Neural cell (in vitro differentiated cells): ENCODE data around the gene LRMDA. TPM values are rescaled to one million over a fixed set of nuclear protein-coding genes. Genes with fewer than 3 reads are reported as not detected.

Source experiments
- H2AFZ ChIP-seq: fragments of 200-600, 300-800 bp; sonication (generic), shearing (Covaris generic); 2 replicates; pipeline ENCODE4 v1.6.0; 2014; ENCODE audit warnings: low read depth, mild to moderate bottlenecking, antibody characterized with exemption, low read length, moderate library complexity
- H3F3A ChIP-seq: fragments of 200-600 bp; shearing (Covaris generic); 2 replicates; pipeline ENCODE4 v1.6.1; 2016; ENCODE audit warnings: mild to moderate bottlenecking, moderate library complexity, mixed read lengths, antibody characterized with exemption, low read length; ENCODE audit not compliant: insufficient read depth, poor library complexity, severe bottlenecking
- H3K27ac ChIP-seq: fragments of 200-600, 300-800 bp; sonication (generic), shearing (Covaris generic); 2 replicates; pipeline ENCODE4 v1.5.1; 2014; ENCODE audit warnings: mild to moderate bottlenecking, low read length, moderate library complexity
- H3K27me3 ChIP-seq: fragments of 300-800, 200-600 bp; sonication (generic), shearing (Covaris generic); 2 replicates; pipeline ENCODE4 v1.6.0; 2014; ENCODE audit warnings: mild to moderate bottlenecking, low read depth, low read length, moderate library complexity; ENCODE audit not compliant: insufficient read depth
- H3K36me3 ChIP-seq: fragments of 300-800, 200-600 bp; sonication (generic), shearing (Covaris generic); 2 replicates; pipeline ENCODE4 v1.5.1; 2014; ENCODE audit warnings: mild to moderate bottlenecking, antibody characterized with exemption, low read length, moderate library complexity; ENCODE audit not compliant: insufficient read depth
- H3K4me2 ChIP-seq: fragments of 300-800, 200-600 bp; sonication (generic), shearing (Covaris generic); 2 replicates; pipeline ENCODE4 v1.6.0; 2014; ENCODE audit warnings: mild to moderate bottlenecking, low read length
- H3K4me3 ChIP-seq: fragments of 300-800, 200-600 bp; sonication (generic), shearing (Covaris generic); 2 replicates; pipeline ENCODE4 v1.5.1; 2014; ENCODE audit warnings: mild to moderate bottlenecking, low read length, moderate library complexity
- H3K79me2 ChIP-seq: fragments of 200-600 bp; shearing (Covaris generic); replicated peaks from 2 replicates; pipeline ENCODE4 v1.6.0; 2014; ENCODE audit warnings: mild to moderate bottlenecking, low read length, moderate library complexity; ENCODE audit not compliant: insufficient read depth
- H3K9ac ChIP-seq: fragments of 300-800, 200-600 bp; sonication (generic), shearing (Covaris generic); 2 replicates; pipeline ENCODE4 v1.6.1; 2016; ENCODE audit warnings: mild to moderate bottlenecking, low read length, mixed read lengths
- H3K9me2 ChIP-seq: fragments of 200-600 bp; shearing (Covaris generic); 2 replicates; pipeline ENCODE4 v1.6.1; 2016; ENCODE audit warnings: mild to moderate bottlenecking, low read length, mixed read lengths; ENCODE audit not compliant: insufficient read depth
- H3K9me3 ChIP-seq: fragments of 200-600, 300-800 bp; sonication (generic), shearing (Covaris generic); 2 replicates; pipeline ENCODE4 v1.6.1; 2016; ENCODE audit warnings: mild to moderate bottlenecking, mixed run types, low read length, moderate library complexity, mixed read lengths
- H4K20me1 ChIP-seq: fragments of 200-600 bp; shearing (Covaris generic); 2 replicates; pipeline ENCODE4 v1.6.1; 2016; ENCODE audit warnings: mild to moderate bottlenecking, mixed run types; ENCODE audit not compliant: insufficient read depth
- EP300 ChIP-seq: fragments of 450-650 bp; conservative IDR thresholded peaks from 2 replicates; pipeline ENCODE4 v1.6.1; 2014; ENCODE audit warnings: antibody characterized with exemption, mild to moderate bottlenecking, moderate library complexity; ENCODE audit not compliant: poor library complexity, severe bottlenecking
- EZH2 ChIP-seq: fragments of 200-600, 300-800 bp; shearing (Covaris generic), sonication (generic); IDR thresholded peaks from 2 replicates; pipeline ENCODE4 v1.6.1; 2014; ENCODE audit warnings: antibody characterized with exemption, low read length, borderline replicate concordance, mild to moderate bottlenecking; ENCODE audit not compliant: insufficient read depth, poor library complexity, severe bottlenecking
- MXI1 ChIP-seq: fragments of 450-650 bp; conservative IDR thresholded peaks from 2 replicates; pipeline ENCODE4 v1.6.1; 2014; ENCODE audit warnings: antibody characterized with exemption, mild to moderate bottlenecking; ENCODE audit not compliant: poor library complexity, severe bottlenecking
- POLR2AphosphoS5 ChIP-seq: IDR thresholded peaks from 2 replicates; pipeline ENCODE4 v1.6.1; 2012
- RAD21 ChIP-seq: fragments of 450-650 bp; conservative IDR thresholded peaks from 2 replicates; pipeline ENCODE4 v1.6.1; 2014; ENCODE audit warnings: antibody characterized with exemption, mild to moderate bottlenecking, moderate library complexity
- SMC3 ChIP-seq: fragments of 450-650 bp; conservative IDR thresholded peaks from 2 replicates; pipeline ENCODE4 v1.6.1; 2014; ENCODE audit warnings: antibody characterized with exemption, mild to moderate bottlenecking, moderate library complexity; ENCODE audit not compliant: poor library complexity
- TAF1 ChIP-seq: IDR thresholded peaks from 2 replicates; pipeline ENCODE4 v1.6.1; 2012; ENCODE audit warnings: low read depth
- polyA plus RNA-seq: library from polyadenylated mRNA; depleted of rRNA; stranded (reverse); fragments of >200 nt; gene quantifications from 2 replicates; pipeline ENCODE4 v1.2.3, GENCODE V29; 2014
- TF ChIP-seq, protein P1 (sequence below): IDR thresholded peaks from 2 replicates; pipeline ENCODE4 v1.6.1; 2012; ENCODE audit warnings: borderline replicate concordance
- TF ChIP-seq, protein P2 (sequence below): fragments of 450-650 bp; IDR thresholded peaks from 2 replicates; pipeline ENCODE4 v1.5.1; 2014; ENCODE audit warnings: antibody characterized with exemption, mild to moderate bottlenecking, moderate library complexity; ENCODE audit not compliant: poor library complexity, severe bottlenecking

Gene LRMDA
- polyA plus RNA-seq, 1 donor from 2014 or later, result 5.6 TPM

DNA sequence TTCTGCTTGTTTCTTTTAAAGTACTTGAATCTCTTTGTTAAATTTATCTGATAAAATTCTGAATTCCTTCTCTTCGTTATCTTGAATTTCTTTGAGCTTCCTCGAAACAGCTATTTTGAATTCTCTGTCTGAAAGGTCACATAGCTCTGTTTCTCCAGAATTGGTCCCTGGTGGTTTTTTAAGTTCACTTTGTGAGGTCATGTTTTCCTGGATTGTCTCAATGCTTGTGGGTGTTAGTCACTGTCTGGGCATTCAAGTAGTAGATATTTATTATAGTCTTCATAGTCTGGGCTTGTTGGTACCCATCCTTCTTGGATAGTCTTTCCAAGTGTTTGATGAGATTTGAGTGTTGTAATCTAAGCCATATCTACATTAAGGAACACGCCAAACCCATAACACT is 1060.6 kb downstream of the LRMDA start:
- Histone ChIP-seq H3K4me2 (no peak overlapping the region), H3K9me3 (peaks cover 6% of the 10 kb centered on the region)

DNA sequence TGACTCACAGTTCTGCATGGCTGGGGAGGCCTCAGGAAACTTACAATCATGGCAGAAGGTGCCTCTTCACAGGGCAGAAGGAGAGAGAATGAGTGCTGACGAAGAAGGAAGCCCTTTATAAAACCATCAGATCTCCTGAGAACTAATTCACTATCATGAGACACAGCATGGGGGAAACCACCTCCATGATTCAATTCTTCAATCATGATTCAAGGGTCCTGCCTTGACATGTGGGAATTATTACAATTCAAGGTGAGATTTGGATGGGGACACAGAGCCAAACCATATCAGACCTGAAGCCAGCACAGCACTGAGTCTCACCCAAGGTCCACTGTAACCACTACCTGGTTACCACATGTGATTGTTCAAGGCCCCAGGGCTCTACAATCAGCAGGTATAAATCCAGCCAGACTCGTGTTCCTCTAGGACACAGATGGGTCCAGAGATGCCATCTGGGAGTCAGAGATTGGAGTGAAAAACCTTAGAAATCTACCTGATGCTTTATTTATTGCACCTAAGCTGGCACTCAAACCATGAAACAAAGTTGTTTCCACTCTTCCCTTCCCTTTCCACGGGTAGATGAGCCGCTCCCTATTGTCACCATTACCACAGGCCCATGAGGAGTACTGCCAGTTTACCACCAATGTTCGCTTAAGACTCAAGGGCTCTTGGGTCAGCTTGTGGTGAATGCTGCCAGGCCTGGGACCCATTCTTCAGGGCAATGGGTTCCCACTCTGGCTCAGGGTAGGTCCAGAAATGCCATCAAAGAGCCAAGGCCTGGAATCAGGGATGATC is 1061.5 kb downstream of the LRMDA start:
- Histone ChIP-seq H3K27me3 (no peaks in the 10 kb centered on the region), H3F3A (no peaks in the 10 kb centered on the region), H3K79me2 (no peaks in the 10 kb centered on the region), H3K9me2 (no peaks in the 10 kb centered on the region), H3K4me3 (no peak overlapping the region), H2AFZ (no peak overlapping the region), H3K36me3 (no peaks in the 10 kb centered on the region), H3K9ac (no peak overlapping the region), H4K20me1 (no peaks in the 10 kb centered on the region), H3K9me3 (peaks cover 6% of the 10 kb centered on the region), H3K4me2 (no peak overlapping the region), H3K27ac (no peak overlapping the region)
- TF ChIP-seq MXI1 (no peak), TAF1 (no peak), EZH2 (no peak), SMC3 (no peak), EP300 (no peak), POLR2AphosphoS5 (no peak), RAD21 (no peak)
- TF ChIP-seq, protein P1, sequence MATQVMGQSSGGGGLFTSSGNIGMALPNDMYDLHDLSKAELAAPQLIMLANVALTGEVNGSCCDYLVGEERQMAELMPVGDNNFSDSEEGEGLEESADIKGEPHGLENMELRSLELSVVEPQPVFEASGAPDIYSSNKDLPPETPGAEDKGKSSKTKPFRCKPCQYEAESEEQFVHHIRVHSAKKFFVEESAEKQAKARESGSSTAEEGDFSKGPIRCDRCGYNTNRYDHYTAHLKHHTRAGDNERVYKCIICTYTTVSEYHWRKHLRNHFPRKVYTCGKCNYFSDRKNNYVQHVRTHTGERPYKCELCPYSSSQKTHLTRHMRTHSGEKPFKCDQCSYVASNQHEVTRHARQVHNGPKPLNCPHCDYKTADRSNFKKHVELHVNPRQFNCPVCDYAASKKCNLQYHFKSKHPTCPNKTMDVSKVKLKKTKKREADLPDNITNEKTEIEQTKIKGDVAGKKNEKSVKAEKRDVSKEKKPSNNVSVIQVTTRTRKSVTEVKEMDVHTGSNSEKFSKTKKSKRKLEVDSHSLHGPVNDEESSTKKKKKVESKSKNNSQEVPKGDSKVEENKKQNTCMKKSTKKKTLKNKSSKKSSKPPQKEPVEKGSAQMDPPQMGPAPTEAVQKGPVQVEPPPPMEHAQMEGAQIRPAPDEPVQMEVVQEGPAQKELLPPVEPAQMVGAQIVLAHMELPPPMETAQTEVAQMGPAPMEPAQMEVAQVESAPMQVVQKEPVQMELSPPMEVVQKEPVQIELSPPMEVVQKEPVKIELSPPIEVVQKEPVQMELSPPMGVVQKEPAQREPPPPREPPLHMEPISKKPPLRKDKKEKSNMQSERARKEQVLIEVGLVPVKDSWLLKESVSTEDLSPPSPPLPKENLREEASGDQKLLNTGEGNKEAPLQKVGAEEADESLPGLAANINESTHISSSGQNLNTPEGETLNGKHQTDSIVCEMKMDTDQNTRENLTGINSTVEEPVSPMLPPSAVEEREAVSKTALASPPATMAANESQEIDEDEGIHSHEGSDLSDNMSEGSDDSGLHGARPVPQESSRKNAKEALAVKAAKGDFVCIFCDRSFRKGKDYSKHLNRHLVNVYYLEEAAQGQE, result no peak
- TF ChIP-seq, protein P2, sequence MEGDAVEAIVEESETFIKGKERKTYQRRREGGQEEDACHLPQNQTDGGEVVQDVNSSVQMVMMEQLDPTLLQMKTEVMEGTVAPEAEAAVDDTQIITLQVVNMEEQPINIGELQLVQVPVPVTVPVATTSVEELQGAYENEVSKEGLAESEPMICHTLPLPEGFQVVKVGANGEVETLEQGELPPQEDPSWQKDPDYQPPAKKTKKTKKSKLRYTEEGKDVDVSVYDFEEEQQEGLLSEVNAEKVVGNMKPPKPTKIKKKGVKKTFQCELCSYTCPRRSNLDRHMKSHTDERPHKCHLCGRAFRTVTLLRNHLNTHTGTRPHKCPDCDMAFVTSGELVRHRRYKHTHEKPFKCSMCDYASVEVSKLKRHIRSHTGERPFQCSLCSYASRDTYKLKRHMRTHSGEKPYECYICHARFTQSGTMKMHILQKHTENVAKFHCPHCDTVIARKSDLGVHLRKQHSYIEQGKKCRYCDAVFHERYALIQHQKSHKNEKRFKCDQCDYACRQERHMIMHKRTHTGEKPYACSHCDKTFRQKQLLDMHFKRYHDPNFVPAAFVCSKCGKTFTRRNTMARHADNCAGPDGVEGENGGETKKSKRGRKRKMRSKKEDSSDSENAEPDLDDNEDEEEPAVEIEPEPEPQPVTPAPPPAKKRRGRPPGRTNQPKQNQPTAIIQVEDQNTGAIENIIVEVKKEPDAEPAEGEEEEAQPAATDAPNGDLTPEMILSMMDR, result no peak

More for the DNA sequence above, 1060.6 kb downstream of the LRMDA start:
- H3K27me3 ChIP-seq, result no peaks in the 10 kb centered on the region
- no peak overlapping the region for H2AFZ ChIP-seq
- H3K9me2 ChIP-seq, result no peaks in the 10 kb centered on the region
- no peak overlapping the region for H3K4me3 ChIP-seq
- no peaks in the 10 kb centered on the region for H3K36me3 ChIP-seq
- no peak for TF ChIP-seq POLR2AphosphoS5
- H3K27ac ChIP-seq, result no peak overlapping the region
- no peaks in the 10 kb centered on the region for H4K20me1 ChIP-seq
- no peaks in the 10 kb centered on the region for H3K79me2 ChIP-seq
- H3K9ac ChIP-seq, result no peak overlapping the region
- no peaks in the 10 kb centered on the region for H3F3A ChIP-seq
